ENCODE measurements around the gene TOE1.

Gene TOE1

GRCh38 chr1:45335855-45336324 is 4.1 kb upstream of the TOE1 start:
- peak overlapping the region; percentile 34 for H3K27ac ChIP-seq (ENCODE audit: low read depth, low read length)
- no peak overlapping the region for H4K5ac ChIP-seq (ENCODE audit: low read length)
- no peak overlapping the region for H2BK120ac ChIP-seq (ENCODE audit: low read depth, low read length)
- H3K23ac ChIP-seq (ENCODE audit: low read length), result no peak overlapping the region
- H3K4me1 ChIP-seq (ENCODE audit: control insufficient read depth, low read depth, low read length), result peaks cover 4% of the 10 kb centered on the region
- H3K79me1 ChIP-seq (ENCODE audit: low read length), result peaks cover 11% of the 10 kb centered on the region
- H4K8ac ChIP-seq (ENCODE audit: low read depth, low read length), result no peak overlapping the region
- H3K56ac ChIP-seq (ENCODE audit: low read length), result peak overlapping the region; percentile 27
- H3K36me3 ChIP-seq (ENCODE audit: control insufficient read depth, insufficient read depth, low read length), result no peaks in the 10 kb centered on the region
- H3K27me3 ChIP-seq (ENCODE audit: insufficient read depth, low read length, poor library complexity), result no peaks in the 10 kb centered on the region
- no peak overlapping the region for H3K18ac ChIP-seq (ENCODE audit: low read length)
- H3K9ac ChIP-seq (ENCODE audit: low read length), result no peak overlapping the region
- no peak overlapping the region for H3K4me3 ChIP-seq (ENCODE audit: low read length)
- no peak overlapping the region for H2AK5ac ChIP-seq (ENCODE audit: low read length)
- DNase-seq, result peak; percentile 60
- WGBS (ENCODE audit: extremely low coverage, insufficient coverage, low lambda C conversion rate), result no CpG with 5 or more reads among the region's 4 CpGs
- H2BK15ac ChIP-seq (replicated peaks; ENCODE audit: low read depth), result no peak overlapping the region
- H3K4ac ChIP-seq (ENCODE audit: low read depth, low read length), result no peak overlapping the region
- no peak overlapping the region for H3K4me2 ChIP-seq (ENCODE audit: low read length)
- no peak overlapping the region for H2BK5ac ChIP-seq (ENCODE audit: low read length)
- H3K79me2 ChIP-seq (ENCODE audit: control insufficient read depth, insufficient read depth, low read length), result peaks cover 12% of the 10 kb centered on the region

- Histone ChIP-seq H4K8ac (ENCODE audit: low read depth, low read length) (no peak overlapping the region), H3K23ac (ENCODE audit: low read length) (no peak overlapping the region), H3K79me1 (ENCODE audit: low read length) (peaks cover 24% of the 10 kb centered on the region), H3K79me2 (ENCODE audit: control insufficient read depth, insufficient read depth, low read length) (peaks cover 25% of the 10 kb centered on the region), H2AK5ac (ENCODE audit: low read length) (no peak overlapping the region), H2BK15ac (replicated peaks; ENCODE audit: low read depth) (no peak overlapping the region), H2BK120ac (ENCODE audit: low read depth, low read length) (no peak overlapping the region), H3K4ac (ENCODE audit: low read depth, low read length) (no peak overlapping the region), H3K36me3 (ENCODE audit: control insufficient read depth, insufficient read depth, low read length) (peaks cover 4% of the 10 kb centered on the region), H3K4me3 (ENCODE audit: low read length) (no peak overlapping the region), H3K56ac (ENCODE audit: low read length) (no peak overlapping the region), H3K9ac (ENCODE audit: low read length) (no peak overlapping the region), H4K5ac (ENCODE audit: low read length) (no peak overlapping the region), H2BK5ac (ENCODE audit: low read length) (no peak overlapping the region), H3K27ac (ENCODE audit: low read depth, low read length) (no peak overlapping the region), H3K4me2 (ENCODE audit: low read length) (no peak overlapping the region), H3K18ac (ENCODE audit: low read length) (no peak overlapping the region), H3K4me1 (ENCODE audit: control insufficient read depth, low read depth, low read length) (peaks cover 5% of the 10 kb centered on the region), H3K27me3 (ENCODE audit: insufficient read depth, low read length, poor library complexity) (no peaks in the 10 kb centered on the region)
- no CpG with 5 or more reads among the region's 3 CpGs for WGBS (ENCODE audit: extremely low coverage, insufficient coverage, low lambda C conversion rate)
- DNase-seq, result no peak
Observed at GRCh38 chr1:45337630-45338325, 2.2 kb upstream of the TOE1 start.

- Histone ChIP-seq H4K8ac (ENCODE audit: low read depth, low read length) (no peak overlapping the region), H3K27me3 (ENCODE audit: insufficient read depth, low read length, poor library complexity) (no peaks in the 10 kb centered on the region), H3K36me3 (ENCODE audit: control insufficient read depth, insufficient read depth, low read length) (peaks cover 12% of the 10 kb centered on the region), H4K5ac (ENCODE audit: low read length) (no peak overlapping the region), H3K4ac (ENCODE audit: low read depth, low read length) (no peak overlapping the region), H3K4me1 (ENCODE audit: control insufficient read depth, low read depth, low read length) (peaks cover 3% of the 10 kb centered on the region), H3K79me2 (ENCODE audit: control insufficient read depth, insufficient read depth, low read length) (peaks cover 27% of the 10 kb centered on the region), H3K27ac (ENCODE audit: low read depth, low read length) (no peak overlapping the region), H3K79me1 (ENCODE audit: low read length) (peaks cover 27% of the 10 kb centered on the region), H2BK5ac (ENCODE audit: low read length) (no peak overlapping the region), H2BK120ac (ENCODE audit: low read depth, low read length) (no peak overlapping the region), H3K56ac (ENCODE audit: low read length) (peak overlapping the region; percentile 97), H3K9ac (ENCODE audit: low read length) (peak overlapping the region; percentile 90), H3K4me2 (ENCODE audit: low read length) (peak overlapping the region; percentile 98), H3K18ac (ENCODE audit: low read length) (no peak overlapping the region), H3K4me3 (ENCODE audit: low read length) (peak overlapping the region; percentile 86), H3K23ac (ENCODE audit: low read length) (peak overlapping the region; percentile 91), H2BK15ac (replicated peaks; ENCODE audit: low read depth) (no peak overlapping the region), H2AK5ac (ENCODE audit: low read length) (peak overlapping the region; percentile 81)
- peak; percentile 43 for DNase-seq
- no CpG with 5 or more reads among the region's 6 CpGs for WGBS (ENCODE audit: extremely low coverage, insufficient coverage, low lambda C conversion rate)
Observed at GRCh38 chr1:45340816-45341466, 971 bp downstream of the TOE1 start.

- Histone ChIP-seq H3K4me2 (ENCODE audit: low read length) (no peak overlapping the region), H2BK15ac (replicated peaks; ENCODE audit: low read depth) (no peak overlapping the region), H4K5ac (ENCODE audit: low read length) (no peak overlapping the region), H3K18ac (ENCODE audit: low read length) (no peak overlapping the region), H3K23ac (ENCODE audit: low read length) (no peak overlapping the region), H3K4me1 (ENCODE audit: control insufficient read depth, low read depth, low read length) (peaks cover 3% of the 10 kb centered on the region), H4K8ac (ENCODE audit: low read depth, low read length) (no peak overlapping the region), H3K79me2 (ENCODE audit: control insufficient read depth, insufficient read depth, low read length) (peaks cover 20% of the 10 kb centered on the region), H3K56ac (ENCODE audit: low read length) (no peak overlapping the region), H2AK5ac (ENCODE audit: low read length) (no peak overlapping the region), H3K27me3 (ENCODE audit: insufficient read depth, low read length, poor library complexity) (no peaks in the 10 kb centered on the region), H2BK120ac (ENCODE audit: low read depth, low read length) (no peak overlapping the region), H3K27ac (ENCODE audit: low read depth, low read length) (no peak overlapping the region), H3K9ac (ENCODE audit: low read length) (no peak overlapping the region), H3K4me3 (ENCODE audit: low read length) (no peak overlapping the region), H3K4ac (ENCODE audit: low read depth, low read length) (no peak overlapping the region), H3K79me1 (ENCODE audit: low read length) (peaks cover 20% of the 10 kb centered on the region), H2BK5ac (ENCODE audit: low read length) (no peak overlapping the region), H3K36me3 (ENCODE audit: control insufficient read depth, insufficient read depth, low read length) (peaks cover 12% of the 10 kb centered on the region)
- no peak for DNase-seq
- WGBS (ENCODE audit: extremely low coverage, insufficient coverage, low lambda C conversion rate), result no CpG with 5 or more reads among the region's 2 CpGs
Observed at GRCh38 chr1:45344499-45344898, 4.5 kb downstream of the TOE1 start.

GRCh38 chr1:45345014-45345413 is 5.0 kb downstream of the TOE1 start:
- peaks cover 20% of the 10 kb centered on the region for H3K79me1 ChIP-seq (ENCODE audit: low read length)
- H4K8ac ChIP-seq (ENCODE audit: low read depth, low read length), result no peak overlapping the region
- no peak overlapping the region for H2BK5ac ChIP-seq (ENCODE audit: low read length)
- H3K4ac ChIP-seq (ENCODE audit: low read depth, low read length), result no peak overlapping the region
- H3K27ac ChIP-seq (ENCODE audit: low read depth, low read length), result no peak overlapping the region
- H2AK5ac ChIP-seq (ENCODE audit: low read length), result no peak overlapping the region
- no peak overlapping the region for H3K23ac ChIP-seq (ENCODE audit: low read length)
- H3K9ac ChIP-seq (ENCODE audit: low read length), result no peak overlapping the region
- H3K4me3 ChIP-seq (ENCODE audit: low read length), result no peak overlapping the region
- H2BK15ac ChIP-seq (replicated peaks; ENCODE audit: low read depth), result no peak overlapping the region
- no peak overlapping the region for H2BK120ac ChIP-seq (ENCODE audit: low read depth, low read length)
- H3K18ac ChIP-seq (ENCODE audit: low read length), result no peak overlapping the region
- no peak overlapping the region for H3K4me2 ChIP-seq (ENCODE audit: low read length)
- no CpG with 5 or more reads among the region's 13 CpGs for WGBS (ENCODE audit: extremely low coverage, insufficient coverage, low lambda C conversion rate)
- H3K4me1 ChIP-seq (ENCODE audit: control insufficient read depth, low read depth, low read length), result peaks cover 3% of the 10 kb centered on the region
- peaks cover 20% of the 10 kb centered on the region for H3K79me2 ChIP-seq (ENCODE audit: control insufficient read depth, insufficient read depth, low read length)
- H3K56ac ChIP-seq (ENCODE audit: low read length), result no peak overlapping the region
- no peak overlapping the region for H4K5ac ChIP-seq (ENCODE audit: low read length)
- H3K27me3 ChIP-seq (ENCODE audit: insufficient read depth, low read length, poor library complexity), result no peaks in the 10 kb centered on the region
- H3K36me3 ChIP-seq (ENCODE audit: control insufficient read depth, insufficient read depth, low read length), result peaks cover 12% of the 10 kb centered on the region
- DNase-seq, result no peak

All from mesendoderm (in vitro differentiated cells).